ENCODE measurements around the gene CEP250.

CEP250 gene

GRCh38 chr20:35467339-35468224 is 12.2 kb downstream of the CEP250 start:
- Mint-ChIP-seq H3K4me1 (ENCODE audit: low read depth) (peaks cover 4% of the 10 kb centered on the region), H3K27ac (no peak overlapping the region), H3K9me3 (no peaks in the 10 kb centered on the region), H3K4me3 (no peak overlapping the region), H3K27me3 (no peaks in the 10 kb centered on the region), H3K36me3 (ENCODE audit: low read depth) (peaks cover 20% of the 10 kb centered on the region)

DNA sequence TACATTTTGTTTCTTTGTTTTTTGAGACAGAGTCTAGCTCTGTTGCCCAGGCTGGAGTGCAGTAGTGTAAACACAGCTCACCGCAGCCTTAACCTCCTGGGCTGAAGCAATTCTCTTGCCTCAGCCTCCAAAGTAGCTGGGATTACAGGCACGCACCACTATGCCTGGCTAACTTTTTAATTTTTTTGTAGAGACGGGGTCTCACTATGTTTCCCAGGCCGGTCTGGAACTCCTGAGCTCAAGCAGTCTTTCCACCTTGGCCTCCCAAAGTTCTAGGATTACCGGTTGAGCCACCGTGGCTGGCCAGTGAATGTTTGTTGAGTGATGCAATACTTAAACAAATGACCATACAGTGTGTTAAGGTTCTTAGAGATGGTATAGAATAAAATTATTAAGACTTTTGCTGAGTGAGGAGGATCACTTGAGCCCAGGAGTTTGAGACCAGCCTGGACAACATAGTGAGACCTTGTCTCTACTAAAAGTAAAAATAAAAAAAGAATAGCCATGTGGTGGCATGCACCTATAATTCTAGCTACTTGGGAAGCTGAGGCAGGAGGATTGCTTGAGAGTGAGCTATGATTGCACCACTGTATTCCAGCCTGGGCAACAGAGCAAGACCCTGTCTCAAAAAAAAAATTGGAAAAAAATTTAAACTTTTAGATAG is 13.4 kb downstream of the CEP250 start:
- Mint-ChIP-seq H3K4me1 (ENCODE audit: low read depth) (no peaks in the 10 kb centered on the region), H3K27me3 (no peaks in the 10 kb centered on the region), H3K36me3 (ENCODE audit: low read depth) (peaks cover 26% of the 10 kb centered on the region), H3K9me3 (no peaks in the 10 kb centered on the region), H3K27ac (no peak overlapping the region), H3K4me3 (no peak overlapping the region)

DNA sequence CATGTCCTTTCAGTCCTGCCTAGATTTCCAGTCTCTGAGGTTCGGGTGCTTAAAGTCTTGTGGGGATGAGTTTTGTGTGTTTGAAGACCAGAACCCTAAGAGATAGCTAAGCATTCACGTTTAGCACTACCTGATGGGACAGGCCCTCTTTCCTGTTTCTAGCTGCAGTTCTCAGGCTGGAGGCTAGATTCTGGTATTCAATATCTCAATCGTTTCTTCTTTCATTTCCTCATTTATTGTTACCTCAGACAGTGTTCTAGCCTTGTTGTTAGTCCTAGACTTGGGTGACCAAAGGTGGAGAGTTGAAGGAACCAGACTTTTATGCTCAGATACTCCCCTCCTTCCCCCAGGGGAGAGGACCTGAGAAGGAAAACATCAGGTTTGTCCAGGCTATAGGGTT is 16.8 kb downstream of the CEP250 start:
- Mint-ChIP-seq H3K9me3 (no peaks in the 10 kb centered on the region), H3K36me3 (ENCODE audit: low read depth) (peaks cover 10% of the 10 kb centered on the region), H3K27me3 (no peaks in the 10 kb centered on the region), H3K4me3 (no peak overlapping the region), H3K4me1 (ENCODE audit: low read depth) (no peaks in the 10 kb centered on the region), H3K27ac (peak overlapping the region; percentile 4)

GRCh38 chr20:35473684-35474083 is 18.3 kb downstream of the CEP250 start:
- H3K9me3 Mint-ChIP-seq = no peaks in the 10 kb centered on the region
- peaks cover 18% of the 10 kb centered on the region for H3K36me3 Mint-ChIP-seq (ENCODE audit: low read depth)
- no peak overlapping the region for H3K27ac Mint-ChIP-seq
- no peaks in the 10 kb centered on the region for H3K4me1 Mint-ChIP-seq (ENCODE audit: low read depth)
- no peaks in the 10 kb centered on the region for H3K27me3 Mint-ChIP-seq
- H3K4me3 Mint-ChIP-seq = no peak overlapping the region

- peaks cover 21% of the 10 kb centered on the region for H3K36me3 Mint-ChIP-seq (ENCODE audit: low read depth)
- H3K9me3 Mint-ChIP-seq = no peaks in the 10 kb centered on the region
- H3K4me3 Mint-ChIP-seq = no peak overlapping the region
- H3K27ac Mint-ChIP-seq = no peak overlapping the region
- H3K4me1 Mint-ChIP-seq (ENCODE audit: low read depth) = no peaks in the 10 kb centered on the region
- no peaks in the 10 kb centered on the region for H3K27me3 Mint-ChIP-seq
These were observed 19.0 kb downstream of the CEP250 start for GRCh38 chr20:35474303-35474871.

- Mint-ChIP-seq H3K9me3 (no peaks in the 10 kb centered on the region), H3K4me3 (no peak overlapping the region), H3K27ac (no peak overlapping the region), H3K36me3 (ENCODE audit: low read depth) (peaks cover 31% of the 10 kb centered on the region), H3K27me3 (no peaks in the 10 kb centered on the region), H3K4me1 (ENCODE audit: low read depth) (no peaks in the 10 kb centered on the region)
These were observed 20.9 kb downstream of the CEP250 start for GRCh38 chr20:35476288-35476687.

DNA sequence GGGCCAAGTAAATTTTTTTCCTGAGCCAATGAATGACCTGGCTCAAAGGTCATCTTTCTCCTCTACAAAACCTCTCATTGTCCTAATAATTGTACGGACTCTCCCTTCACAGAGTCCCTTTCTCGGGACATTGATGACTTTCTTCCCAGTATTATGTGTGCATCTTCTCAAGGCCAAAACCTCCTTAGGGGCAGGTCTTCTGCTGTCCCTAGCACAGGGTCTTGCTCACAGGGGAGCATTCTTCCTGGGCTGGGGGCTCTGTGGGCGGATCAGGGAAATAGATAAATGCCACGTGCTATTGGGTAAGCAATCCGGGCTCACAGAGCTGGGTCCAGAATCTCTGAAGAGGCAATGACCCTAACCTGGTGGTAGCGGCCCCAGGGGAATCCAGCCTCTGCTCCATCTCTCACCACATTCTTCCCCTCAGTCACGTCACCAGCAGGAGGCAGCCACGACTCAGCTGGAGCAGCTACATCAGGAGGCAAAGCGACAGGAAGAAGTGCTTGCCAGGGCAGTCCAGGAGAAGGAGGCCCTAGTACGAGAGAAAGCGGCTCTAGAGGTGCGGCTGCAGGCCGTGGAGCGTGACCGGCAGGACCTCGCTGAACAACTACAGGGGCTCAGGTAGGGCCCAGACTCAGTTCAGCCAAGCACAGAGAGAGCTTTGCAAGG is 23.5 kb downstream of the CEP250 start:
- Mint-ChIP-seq H3K4me3 (no peak overlapping the region), H3K27me3 (no peaks in the 10 kb centered on the region), H3K36me3 (ENCODE audit: low read depth) (peaks cover 28% of the 10 kb centered on the region), H3K9me3 (peaks cover 5% of the 10 kb centered on the region), H3K4me1 (ENCODE audit: low read depth) (no peaks in the 10 kb centered on the region), H3K27ac (no peak overlapping the region)

DNA sequence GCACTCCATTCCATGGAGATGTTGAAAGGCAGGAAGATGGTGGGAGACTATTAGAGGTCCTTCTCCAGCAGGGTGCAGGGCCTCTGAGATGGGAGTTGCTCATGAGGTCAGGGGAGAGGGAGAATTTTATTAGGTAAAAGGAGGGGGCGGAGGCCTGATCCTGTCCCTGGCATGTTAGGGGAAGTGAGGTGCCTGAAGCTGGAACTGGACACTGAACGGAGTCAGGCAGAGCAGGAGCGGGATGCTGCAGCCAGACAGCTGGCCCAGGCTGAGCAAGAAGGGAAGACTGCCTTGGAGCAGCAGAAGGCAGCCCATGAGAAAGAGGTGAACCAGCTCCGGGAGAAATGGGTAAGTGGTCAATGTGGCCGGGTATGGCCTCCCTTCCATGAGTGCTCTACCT is 24.4 kb downstream of the CEP250 start:
- no peaks in the 10 kb centered on the region for H3K4me1 Mint-ChIP-seq (ENCODE audit: low read depth)
- peaks cover 5% of the 10 kb centered on the region for H3K9me3 Mint-ChIP-seq

GRCh38 chr20:35487479-35487878 is 32.1 kb downstream of the CEP250 start:
- H3K9me3 Mint-ChIP-seq = peaks cover 5% of the 10 kb centered on the region
- H3K4me3 Mint-ChIP-seq = no peak overlapping the region
- no peaks in the 10 kb centered on the region for H3K27me3 Mint-ChIP-seq
- H3K4me1 Mint-ChIP-seq (ENCODE audit: low read depth) = peaks cover 40% of the 10 kb centered on the region
- H3K27ac Mint-ChIP-seq = no peak overlapping the region
- peaks cover 58% of the 10 kb centered on the region for H3K36me3 Mint-ChIP-seq (ENCODE audit: low read depth)

More for the DNA sequence above, 24.4 kb downstream of the CEP250 start:
- Mint-ChIP-seq H3K4me3 (no peak overlapping the region), H3K27me3 (no peaks in the 10 kb centered on the region), H3K27ac (no peak overlapping the region), H3K36me3 (ENCODE audit: low read depth) (peaks cover 35% of the 10 kb centered on the region)

DNA sequence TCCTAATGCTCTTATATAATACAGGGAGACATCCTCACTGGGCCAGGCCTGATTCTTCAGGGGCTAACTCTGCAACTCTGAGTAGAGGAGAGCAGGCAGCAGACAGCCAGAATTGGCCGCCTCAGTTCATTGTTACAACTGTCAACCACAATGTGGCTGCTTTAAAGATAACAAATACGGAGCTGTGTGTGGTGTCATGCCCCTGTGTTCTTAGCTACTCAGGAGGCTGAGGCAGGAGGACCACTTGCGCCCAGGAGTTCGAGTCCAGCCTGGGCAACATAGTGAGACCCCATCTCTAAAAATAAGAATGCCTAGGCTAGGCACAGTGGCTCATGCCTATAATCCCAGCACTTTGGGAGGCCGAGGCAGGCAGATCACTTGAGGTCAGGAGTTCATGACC is 34.3 kb downstream of the CEP250 start:
- peaks cover 61% of the 10 kb centered on the region for H3K36me3 Mint-ChIP-seq (ENCODE audit: low read depth)
- H3K27me3 Mint-ChIP-seq = no peaks in the 10 kb centered on the region
- H3K4me3 Mint-ChIP-seq = peak overlapping the region; percentile 100
- H3K9me3 Mint-ChIP-seq = no peaks in the 10 kb centered on the region
- H3K27ac Mint-ChIP-seq = peak overlapping the region; percentile 76
- peaks cover 40% of the 10 kb centered on the region for H3K4me1 Mint-ChIP-seq (ENCODE audit: low read depth)

DNA sequence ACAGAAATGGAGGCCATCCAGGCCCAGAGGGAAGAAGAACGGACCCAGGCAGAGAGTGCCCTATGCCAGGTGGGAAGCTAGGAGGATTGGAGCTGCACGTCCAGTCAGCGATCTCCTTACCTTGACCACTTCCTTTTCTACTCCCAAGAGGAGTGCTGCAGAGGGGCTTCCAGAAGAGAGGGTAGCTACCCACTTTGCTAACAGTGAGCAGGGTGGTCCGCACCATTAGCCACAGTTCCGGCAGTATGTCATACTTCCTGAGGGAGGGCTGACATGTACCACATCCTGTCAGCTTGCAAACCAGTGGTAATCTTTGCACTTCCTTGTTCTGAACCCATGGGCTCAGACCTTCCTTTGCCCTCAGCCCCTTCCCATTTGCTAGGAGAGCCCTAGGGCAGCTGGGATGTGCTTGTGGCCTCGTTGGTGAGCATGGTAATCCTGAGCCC is 35.4 kb downstream of the CEP250 start:
- Mint-ChIP-seq H3K4me3 (peak overlapping the region; percentile 100), H3K27me3 (no peaks in the 10 kb centered on the region), H3K27ac (peak overlapping the region; percentile 99), H3K9me3 (no peaks in the 10 kb centered on the region), H3K36me3 (ENCODE audit: low read depth) (peaks cover 69% of the 10 kb centered on the region), H3K4me1 (ENCODE audit: low read depth) (peaks cover 40% of the 10 kb centered on the region)

DNA sequence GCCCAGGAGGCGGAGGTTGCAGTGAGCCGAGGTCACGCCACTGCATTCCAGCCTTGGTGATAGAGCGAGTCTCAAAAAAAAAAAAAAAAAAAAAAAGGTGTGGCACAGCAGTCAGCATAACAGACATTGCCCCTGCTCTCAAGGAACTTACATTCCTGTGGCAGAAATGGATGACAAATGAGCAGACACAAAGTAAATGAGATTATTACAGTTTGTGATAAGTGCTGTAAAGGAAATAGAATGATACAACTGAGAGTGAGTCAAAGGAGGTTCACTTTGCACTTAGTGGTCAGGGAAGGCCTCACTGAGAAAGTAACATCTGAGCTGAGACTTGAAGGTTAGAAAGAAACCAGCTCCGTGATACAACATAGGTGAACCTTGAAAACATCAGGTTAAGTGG is 36.4 kb downstream of the CEP250 start:
- H3K27ac Mint-ChIP-seq = peak overlapping the region; percentile 65
- peaks cover 67% of the 10 kb centered on the region for H3K36me3 Mint-ChIP-seq (ENCODE audit: low read depth)
- H3K4me1 Mint-ChIP-seq (ENCODE audit: low read depth) = peaks cover 40% of the 10 kb centered on the region
- no peaks in the 10 kb centered on the region for H3K9me3 Mint-ChIP-seq
- H3K4me3 Mint-ChIP-seq = peak overlapping the region; percentile 100
- no peaks in the 10 kb centered on the region for H3K27me3 Mint-ChIP-seq

GRCh38 chr20:35492352-35492751 is 37.0 kb downstream of the CEP250 start:
- no peaks in the 10 kb centered on the region for H3K27me3 Mint-ChIP-seq
- H3K9me3 Mint-ChIP-seq = no peaks in the 10 kb centered on the region
- H3K36me3 Mint-ChIP-seq (ENCODE audit: low read depth) = peaks cover 63% of the 10 kb centered on the region
- H3K27ac Mint-ChIP-seq = peak overlapping the region; percentile 65
- H3K4me1 Mint-ChIP-seq (ENCODE audit: low read depth) = peaks cover 39% of the 10 kb centered on the region
- H3K4me3 Mint-ChIP-seq = peak overlapping the region; percentile 100

DNA sequence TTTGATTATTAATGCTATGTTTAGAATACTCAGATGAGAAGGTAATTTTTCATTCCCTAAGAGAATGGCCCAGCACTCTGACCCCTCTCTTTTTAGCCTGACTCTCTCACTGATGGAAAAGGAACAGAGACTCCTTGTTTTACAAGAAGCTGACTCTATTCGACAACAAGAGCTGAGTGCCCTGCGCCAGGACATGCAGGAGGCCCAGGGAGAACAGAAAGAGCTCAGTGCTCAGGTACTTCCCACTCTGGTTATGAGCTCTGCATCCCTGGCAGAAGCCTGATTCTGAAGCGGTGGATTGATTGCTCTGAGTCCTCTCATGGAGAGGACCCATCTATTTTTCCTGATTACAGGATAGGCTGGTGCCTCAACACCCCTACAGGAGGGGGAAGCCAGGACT is 41.1 kb downstream of the CEP250 start:
- no peaks in the 10 kb centered on the region for H3K27me3 Mint-ChIP-seq
- H3K4me1 Mint-ChIP-seq (ENCODE audit: low read depth) = peaks cover 10% of the 10 kb centered on the region
- no peak overlapping the region for H3K4me3 Mint-ChIP-seq
- H3K9me3 Mint-ChIP-seq = no peaks in the 10 kb centered on the region
- peaks cover 65% of the 10 kb centered on the region for H3K36me3 Mint-ChIP-seq (ENCODE audit: low read depth)
- H3K27ac Mint-ChIP-seq = no peak overlapping the region

GRCh38 chr20:35497320-35497719 is 41.9 kb downstream of the CEP250 start:
- no peaks in the 10 kb centered on the region for H3K9me3 Mint-ChIP-seq
- H3K27me3 Mint-ChIP-seq = no peaks in the 10 kb centered on the region
- H3K4me1 Mint-ChIP-seq (ENCODE audit: low read depth) = peaks cover 6% of the 10 kb centered on the region
- no peak overlapping the region for H3K4me3 Mint-ChIP-seq
- peaks cover 63% of the 10 kb centered on the region for H3K36me3 Mint-ChIP-seq (ENCODE audit: low read depth)
- no peak overlapping the region for H3K27ac Mint-ChIP-seq
